DMS53 treated with DMSO at 0.1 percent for 48 hours (cell line): Measurements from ENCODE around the gene FES.
A peak's percentile ranks its signal among the peaks of the same experiment; 100 is the strongest.
"Not testable (repeated sequence)": the region's sequence is repeated elsewhere in the genome, so short reads cannot be mapped to it uniquely, and the experiment has no call there.

ENCODE experiments used
- DNase-seq: peaks from one replicate; lab custom pipeline; 2025; ENCODE audit not compliant: unreplicated experiment; lab: John Stamatoyannopoulos, UW

FES gene

GRCh38 chr15:90860942-90861675 lies 23.2 kb upstream of the FES start:
- DNase-seq: peak; percentile 93

GRCh38 chr15:90862487-90862886 lies 21.8 kb upstream of the FES start:
- no peak for DNase-seq

- no peak for DNase-seq
These were observed 21.1 kb upstream of the FES start for GRCh38 chr15:90862964-90863778.

- no peak for DNase-seq
These were observed 20.3 kb upstream of the FES start for GRCh38 chr15:90863987-90864386.

- peak; percentile 27 for DNase-seq
These were observed 19.8 kb upstream of the FES start for GRCh38 chr15:90864507-90864906.

GRCh38 chr15:90865702-90866101 lies 18.6 kb upstream of the FES start:
- DNase-seq: no peak

GRCh38 chr15:90866161-90866715 lies 18.1 kb upstream of the FES start:
- DNase-seq: peak; percentile 66

GRCh38 chr15:90866800-90867199 lies 17.5 kb upstream of the FES start:
- DNase-seq: no peak

GRCh38 chr15:90868261-90868689 lies 16.0 kb upstream of the FES start, which contains the start of gene FURIN:
Gene FURIN, plus strand, starts transcription at chr15:90868588. Its CDS starts 7,153 bp downstream, at chr15:90875741.
- peak; percentile 18 for DNase-seq

GRCh38 chr15:90869140-90869541 lies 15.2 kb upstream of the FES start:
- no peak for DNase-seq

- peak; percentile 49 for DNase-seq
These were observed 14.5 kb upstream of the FES start for GRCh38 chr15:90869601-90870353.

GRCh38 chr15:90870354-90871138 lies 13.8 kb upstream of the FES start:
- peak; percentile 26 for DNase-seq

GRCh38 chr15:90871139-90871715 lies 13.1 kb upstream of the FES start:
- no peak for DNase-seq

GRCh38 chr15:90871716-90872485 lies 12.4 kb upstream of the FES start:
- DNase-seq: no peak

- peak; percentile 12 for DNase-seq
These were observed 11.7 kb upstream of the FES start for GRCh38 chr15:90872486-90873184.

- no peak for DNase-seq
These were observed 10.8 kb upstream of the FES start for GRCh38 chr15:90873488-90873997.

- DNase-seq: peak; percentile 80
These were observed 10.2 kb upstream of the FES start for GRCh38 chr15:90873998-90874605.

GRCh38 chr15:90874986-90875385 lies 9.3 kb upstream of the FES start:
- DNase-seq: not testable (repeated sequence)
